Frontal cortex (tissue), 4 donors: ENCODE results near the gene DGLUCY. TPM values are rescaled to one million over a fixed set of nuclear protein-coding genes. Genes with fewer than 3 reads are reported as not detected.
"Not testable (repeated sequence)": the region's sequence is repeated elsewhere in the genome, so short reads cannot be mapped to it uniquely, and the experiment has no call there.

Experiments
- DNase-seq, 2 donors: peaks; one replicate each; pipeline ENCODE4 v3.0.0; 2012; ENCODE audit warnings: low spot score in 2 of 2
- FAIRE-seq: peaks from 2 replicates; lab custom pipeline; 2012; peaks lifted over from hg19 to GRCh38; lab: Jason Lieb, UNC
- total RNA-seq: library from RNA; depleted of rRNA; stranded (reverse); fragments of >200 nt; gene quantifications from one replicate; pipeline ENCODE4 v1.2.3, GENCODE V29; 2014
- donor health status: control.
- donor health status: control.
- donor health status: control.

Gene DGLUCY
- total RNA-seq, 1 donor from 2014 or later = 23.2 TPM

- FAIRE-seq = no peak
Observed at GRCh38 chr14:91128699-91129098, 14.8 kb downstream of the DGLUCY start.

GRCh38 chr14:91129261-91129660 lies 15.4 kb downstream of the DGLUCY start:
- DNase-seq = no peak
- FAIRE-seq = no peak

More at GRCh38 chr14:91128699-91129098, 14.8 kb downstream of the DGLUCY start:
- DNase-seq = no peak

DNA sequence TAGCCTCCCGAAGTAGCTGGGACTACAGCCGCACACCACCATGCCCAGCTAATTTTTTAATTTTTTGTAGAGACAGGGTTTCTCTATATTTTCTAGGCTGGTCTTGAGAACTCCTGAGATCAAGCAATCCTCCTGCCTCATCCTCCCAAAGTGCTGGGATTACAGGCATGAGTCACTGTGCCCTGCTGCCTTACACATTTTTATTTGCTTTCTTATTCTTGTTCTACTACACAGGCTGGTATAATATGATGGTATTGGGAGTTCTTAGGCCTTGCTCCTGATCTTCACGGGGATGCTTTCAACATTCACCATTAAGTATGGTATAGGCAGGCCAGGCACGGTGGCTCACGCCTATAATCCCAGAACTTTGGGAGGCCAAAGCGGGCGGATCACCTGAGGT lies 21.2 kb downstream of the DGLUCY start:
- no peak for FAIRE-seq
- no peak for DNase-seq

DNA sequence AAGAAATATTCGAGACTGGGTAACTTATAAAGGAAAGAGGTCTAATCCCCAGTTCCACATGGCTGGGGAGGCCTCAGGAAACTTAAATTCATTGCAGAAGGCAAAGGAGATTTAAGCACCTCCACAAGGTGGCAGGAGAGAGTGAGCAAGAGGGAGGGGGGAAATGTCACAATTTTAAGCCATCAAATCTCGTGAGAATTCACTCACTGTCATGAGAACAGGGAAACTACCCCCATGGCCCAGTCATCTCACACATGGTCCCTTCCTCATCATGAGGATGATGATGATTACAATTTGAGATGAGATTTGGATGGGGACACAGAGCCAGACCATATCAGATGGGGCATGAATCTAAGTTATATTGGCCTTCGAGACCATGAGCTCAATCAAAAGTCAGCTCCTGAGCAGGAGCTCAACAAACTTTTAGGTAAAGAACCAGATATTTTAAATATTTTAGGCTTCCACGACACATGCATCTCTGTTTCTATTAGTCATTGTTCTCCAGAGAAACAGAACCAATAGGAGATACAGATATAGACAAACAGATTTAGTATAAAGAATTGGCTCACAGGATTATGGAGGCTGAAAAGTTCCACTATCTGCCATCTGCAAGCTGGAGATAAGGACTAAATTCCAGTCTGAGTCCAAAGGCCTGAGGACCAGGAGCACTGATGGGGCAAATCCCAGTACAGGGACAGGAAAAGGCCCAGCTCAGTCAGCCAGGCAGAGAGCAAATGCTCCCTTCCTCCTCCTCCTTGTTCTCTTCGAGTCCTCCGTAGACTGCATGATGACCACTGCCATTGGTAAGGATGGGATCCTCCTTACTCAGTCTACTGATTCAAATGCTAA lies 24.9 kb downstream of the DGLUCY start:
- no peak for FAIRE-seq
- DNase-seq = no peak

GRCh38 chr14:91139776-91140175 lies 25.9 kb downstream of the DGLUCY start:
- no peak for DNase-seq
- FAIRE-seq = no peak

- FAIRE-seq = no peak
- DNase-seq = no peak
Observed at GRCh38 chr14:91140672-91141071, 26.8 kb downstream of the DGLUCY start.

DNA sequence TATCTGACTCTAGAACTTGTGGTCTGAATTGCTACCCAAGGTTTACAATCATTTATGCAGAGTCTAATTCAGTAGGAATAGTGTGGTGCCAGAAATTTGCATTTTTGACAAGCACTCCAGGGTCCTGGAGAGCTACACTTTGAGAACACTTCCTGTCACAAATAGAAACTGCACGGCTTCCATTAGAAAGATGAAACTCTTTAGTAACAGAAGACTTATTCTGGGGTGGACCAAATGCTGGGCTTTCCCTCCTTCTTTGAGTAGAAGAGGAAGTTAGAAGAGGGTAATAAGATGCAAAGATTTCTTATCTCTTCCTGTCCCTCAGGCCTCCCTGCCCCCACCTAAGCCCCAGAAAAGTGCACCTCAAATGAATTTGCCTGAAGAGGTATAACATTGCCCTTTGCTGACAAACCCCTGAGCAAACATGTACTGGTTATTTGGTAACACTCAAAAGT lies 28.4 kb downstream of the DGLUCY start:
- DNase-seq = no peak
- FAIRE-seq = no peak

DNA sequence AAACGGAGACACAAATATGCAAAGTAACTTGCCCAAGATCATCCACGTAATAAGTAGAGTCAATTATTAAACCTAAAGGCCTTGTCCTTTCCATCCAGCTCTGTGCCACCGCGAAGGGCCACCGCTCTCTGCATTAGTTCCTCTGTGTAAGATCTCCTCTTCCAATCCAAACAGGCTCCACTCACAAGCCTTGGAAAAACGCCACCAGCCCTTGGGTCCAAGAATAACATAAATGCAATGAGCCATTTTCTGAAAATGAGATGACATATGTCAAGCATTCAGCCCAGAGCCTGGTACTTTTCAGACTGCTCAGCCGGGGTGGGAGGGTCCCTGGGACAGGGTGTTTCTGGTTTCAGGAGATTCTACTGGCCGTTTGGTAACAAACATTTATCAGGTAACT lies 30.0 kb downstream of the DGLUCY start:
- DNase-seq (no peak), FAIRE-seq (no peak)

DNA sequence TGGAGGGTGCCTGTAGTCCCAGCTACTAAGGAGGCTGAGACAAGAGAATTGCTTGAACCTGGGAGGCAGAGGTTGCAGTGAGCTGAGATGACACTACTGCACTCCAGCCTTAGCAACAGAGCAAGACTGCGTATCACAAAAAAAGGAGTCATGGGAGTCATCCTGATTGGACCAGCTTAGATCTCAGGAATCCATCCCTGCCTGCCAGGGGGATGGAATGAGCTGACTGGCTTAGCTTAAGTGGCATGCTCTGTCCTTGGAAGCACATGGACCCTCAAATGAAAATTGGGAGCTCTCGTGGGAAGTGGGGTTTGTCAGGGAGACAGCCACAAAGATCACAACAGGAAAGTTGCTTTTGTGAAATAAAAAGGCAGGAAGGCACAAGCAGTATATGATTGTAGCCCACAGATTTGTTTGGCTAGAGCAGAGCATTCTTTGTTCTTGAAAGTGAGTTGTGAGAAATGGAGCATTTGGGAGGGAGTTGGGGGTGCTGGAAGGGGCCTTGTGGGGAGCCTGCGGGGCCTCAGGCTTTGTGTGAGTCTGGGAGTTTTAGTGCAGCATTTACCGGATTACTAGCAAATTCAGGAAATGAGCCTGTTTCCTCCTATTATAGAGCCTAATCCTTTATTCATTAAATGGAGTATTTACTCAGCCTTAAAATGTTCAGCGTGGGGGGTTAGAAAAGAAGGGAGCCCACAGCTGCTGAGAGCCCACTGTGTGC lies 30.7 kb downstream of the DGLUCY start:
- no peak for DNase-seq
- FAIRE-seq = no peak

DNA sequence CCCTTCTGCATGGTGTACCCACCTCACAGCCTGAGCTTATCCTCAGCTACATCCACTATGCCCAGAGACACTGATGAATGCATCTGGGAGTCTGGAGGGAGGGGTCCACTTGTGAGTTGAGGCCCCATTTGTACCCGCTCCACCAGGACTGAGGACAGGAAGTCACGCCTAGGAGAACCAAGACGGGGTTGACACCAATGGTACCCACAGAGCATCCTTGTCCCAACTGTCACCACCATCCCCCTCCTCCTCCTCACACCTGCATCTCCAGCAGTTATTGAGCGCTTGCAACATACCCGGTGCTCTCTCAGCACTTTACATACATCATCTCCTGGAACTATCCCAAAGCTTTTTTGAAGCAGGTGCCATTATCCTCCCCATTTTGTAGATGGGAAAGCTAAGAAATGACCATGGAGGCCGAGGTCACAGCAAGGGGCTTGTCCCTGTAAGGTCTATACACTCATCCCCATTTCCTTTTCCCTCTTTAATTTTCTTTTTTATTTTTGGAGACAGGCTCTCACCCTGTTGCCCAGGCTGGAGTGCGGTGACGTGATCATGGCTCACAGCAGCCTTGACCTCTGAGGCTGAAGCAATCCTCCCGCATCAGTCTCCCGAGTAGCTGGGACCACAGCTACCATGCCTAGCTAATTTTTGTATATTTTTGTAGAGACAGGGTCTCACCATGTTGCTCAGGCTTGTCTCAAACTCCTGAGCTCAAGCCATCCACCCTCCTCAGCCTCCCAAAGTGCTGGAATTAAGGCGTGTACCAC lies 31.7 kb downstream of the DGLUCY start:
- no peak for FAIRE-seq

DNA sequence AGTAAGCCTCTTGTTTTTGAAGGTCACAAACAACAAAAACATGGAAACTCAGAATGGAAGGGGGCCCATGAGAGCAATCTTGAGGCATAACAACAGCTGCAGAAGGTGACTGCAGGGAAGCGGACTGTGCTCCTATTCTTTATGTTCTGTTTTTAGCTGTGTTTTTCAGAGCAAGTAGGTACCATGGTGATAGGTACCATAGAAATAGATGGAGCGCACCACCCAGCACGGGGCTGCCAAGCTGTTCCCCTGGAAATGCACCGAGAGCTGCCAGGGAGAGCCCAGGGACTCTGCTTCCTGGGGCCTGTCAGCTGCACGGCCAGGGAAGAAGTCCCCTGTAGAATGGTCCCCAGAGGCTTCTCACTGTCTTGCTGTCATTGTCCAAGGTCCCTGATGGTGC lies 32.8 kb downstream of the DGLUCY start:
- no peak for FAIRE-seq
- DNase-seq = no peak

More for the DNA sequence above, 31.7 kb downstream of the DGLUCY start:
- DNase-seq = no peak

GRCh38 chr14:91149462-91149861 lies 35.6 kb downstream of the DGLUCY start:
- FAIRE-seq (no peak), DNase-seq (no peak)

DNA sequence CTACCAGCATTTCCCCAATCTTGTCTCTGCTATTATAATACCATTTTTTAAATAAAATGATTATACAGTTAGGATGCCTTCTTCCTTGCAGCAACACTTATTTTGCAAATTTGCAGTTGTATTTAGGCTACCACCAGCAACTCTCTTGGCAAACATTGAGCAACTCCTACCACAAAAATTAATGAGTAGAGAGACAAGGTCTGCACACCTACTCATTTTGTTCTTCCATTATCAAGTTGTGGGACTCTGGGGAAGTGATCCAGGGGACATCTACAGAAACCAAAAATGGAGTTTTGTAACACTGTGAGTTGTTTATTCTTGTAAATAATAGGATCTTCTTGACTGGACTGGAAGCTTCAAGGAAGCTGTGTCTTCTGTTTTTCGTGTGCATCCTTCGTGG lies 38.6 kb downstream of the DGLUCY start:
- FAIRE-seq = no peak

GRCh38 chr14:91153360-91153759 lies 39.5 kb downstream of the DGLUCY start:
- no peak for FAIRE-seq
- no peak for DNase-seq

More for the DNA sequence above, 38.6 kb downstream of the DGLUCY start:
- no peak for DNase-seq

- FAIRE-seq (no peak), DNase-seq (no peak)
Observed at GRCh38 chr14:91154851-91155625, 41.2 kb downstream of the DGLUCY start.

DNA sequence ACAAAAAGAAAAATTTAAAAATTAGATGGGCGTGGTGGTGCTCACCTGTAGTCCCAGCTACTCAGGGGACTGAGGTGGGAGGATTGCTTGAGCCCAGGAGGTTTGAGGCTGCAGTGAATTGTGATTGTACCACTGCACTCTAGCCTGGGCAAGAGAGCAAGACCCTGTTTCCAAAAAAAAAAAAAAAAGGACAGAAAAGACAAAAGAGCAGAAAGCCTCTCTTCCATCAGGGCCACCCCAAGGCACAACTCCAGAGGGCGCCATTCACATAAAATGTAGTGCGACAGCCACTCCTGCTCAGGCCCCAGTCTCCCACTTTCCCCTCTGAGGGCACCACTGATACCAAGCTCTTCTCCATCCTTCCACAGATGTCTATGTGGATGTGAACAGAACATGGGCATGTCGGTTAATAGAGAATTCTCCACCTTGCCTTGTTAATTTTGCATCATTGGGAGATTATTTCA lies 41.8 kb downstream of the DGLUCY start:
- FAIRE-seq = no peak
- DNase-seq = no peak

DNA sequence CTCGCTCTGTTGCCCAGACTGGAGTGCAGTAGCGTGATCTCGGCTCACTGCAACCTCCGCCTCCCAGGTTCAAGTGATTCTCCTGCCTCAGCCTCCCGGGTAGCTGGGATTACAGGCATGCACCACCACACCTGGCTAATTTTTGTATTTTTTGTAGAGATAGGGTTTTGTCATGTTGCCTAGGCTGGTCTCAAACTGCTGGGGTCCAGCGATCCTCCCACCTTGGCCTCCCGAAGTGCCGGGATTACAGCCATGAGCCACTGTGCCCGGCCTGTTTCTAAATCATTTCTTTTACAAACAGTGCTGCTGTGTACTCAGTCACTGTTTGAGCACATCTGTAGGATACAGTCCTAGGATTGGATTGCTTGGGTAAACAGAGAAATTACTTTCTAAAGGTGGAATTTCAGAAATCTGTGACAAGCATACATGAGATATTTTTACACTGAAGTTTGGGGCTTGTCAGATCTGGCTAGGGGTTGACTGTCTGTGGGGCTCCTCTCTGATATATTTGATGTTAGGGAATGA lies 42.3 kb downstream of the DGLUCY start:
- DNase-seq, FAIRE-seq: not testable (repeated sequence)

GRCh38 chr14:91156877-91157276 lies 43.0 kb downstream of the DGLUCY start:
- DNase-seq, FAIRE-seq: not testable (repeated sequence)

DNA sequence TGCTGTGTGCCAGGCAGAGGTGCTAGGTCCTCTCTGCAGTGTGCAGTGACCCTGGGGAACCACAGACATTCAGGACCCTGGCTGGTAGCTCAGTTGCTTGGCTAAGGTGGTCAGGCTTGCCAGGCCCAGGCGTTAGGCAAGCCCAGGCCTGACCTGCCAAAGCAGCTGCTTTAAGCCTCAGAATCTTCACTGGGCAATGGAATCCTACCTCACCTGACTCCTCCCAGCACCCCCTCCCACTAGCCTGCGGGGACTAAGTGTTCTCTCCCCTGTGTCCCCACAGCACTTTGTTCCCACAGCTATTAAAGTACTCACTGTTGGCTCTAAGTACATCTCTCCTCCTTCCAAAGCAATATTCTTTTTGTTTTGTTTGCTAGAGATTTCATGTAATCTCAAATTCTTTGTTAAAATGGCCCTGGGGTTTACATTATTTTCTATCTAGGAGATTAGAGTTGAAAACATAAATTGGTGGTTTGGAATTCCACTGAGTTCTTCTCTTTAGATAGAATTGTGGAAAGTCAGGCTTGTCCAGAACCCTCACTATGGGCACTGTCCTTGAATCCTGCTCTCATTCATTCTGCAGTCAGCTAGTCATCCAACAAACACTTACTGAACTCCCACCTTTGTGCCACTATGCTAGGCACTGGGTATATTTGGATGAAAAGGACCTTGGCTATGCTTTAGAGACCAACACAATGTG lies 44.4 kb downstream of the DGLUCY start:
- no peak for DNase-seq
- FAIRE-seq = no peak
